ENCODE measurements around the gene CAPN15.

Gene CAPN15

DNA sequence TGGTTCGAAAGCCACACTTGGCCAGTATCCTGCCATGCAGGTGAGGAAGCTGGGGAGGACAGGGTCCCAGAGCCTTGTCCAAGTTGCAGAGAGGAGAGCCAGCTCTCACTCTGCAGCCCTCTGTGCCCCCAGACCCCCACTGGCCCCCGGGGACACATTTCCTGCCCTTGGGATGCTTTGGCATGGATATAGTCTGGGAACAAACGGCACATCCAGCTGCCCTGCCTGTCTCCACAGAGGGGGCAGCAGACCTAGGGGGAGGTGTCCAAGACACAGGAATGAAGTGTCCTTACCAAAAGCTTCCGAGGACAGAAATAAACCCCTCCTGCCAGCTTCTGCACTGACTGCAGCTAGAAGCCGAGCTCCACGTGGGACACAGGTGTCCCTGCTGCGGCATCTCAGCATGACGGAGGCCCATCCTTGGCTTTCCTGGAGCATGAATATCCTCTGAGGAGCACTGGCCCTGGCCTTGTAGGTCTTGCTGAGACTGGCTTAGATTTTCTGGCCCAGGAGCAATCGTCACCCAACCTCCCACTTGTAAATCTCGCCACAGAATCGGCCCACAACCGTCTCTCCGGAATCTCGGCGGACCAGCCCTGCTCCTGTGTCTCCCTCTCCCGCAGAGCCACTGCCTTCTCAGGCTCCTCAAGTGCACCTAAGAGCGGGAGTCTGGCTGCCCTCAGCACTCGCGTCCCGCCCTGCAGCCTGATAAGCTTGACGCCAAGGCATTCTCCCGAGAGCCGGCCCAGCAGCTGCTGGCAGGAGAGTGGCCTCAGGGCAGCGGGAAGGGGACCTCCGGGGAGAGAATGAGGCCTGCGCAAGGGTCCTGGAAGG is 1.1 kb upstream of the CAPN15 start:
- no peak for DNase-seq

DNA sequence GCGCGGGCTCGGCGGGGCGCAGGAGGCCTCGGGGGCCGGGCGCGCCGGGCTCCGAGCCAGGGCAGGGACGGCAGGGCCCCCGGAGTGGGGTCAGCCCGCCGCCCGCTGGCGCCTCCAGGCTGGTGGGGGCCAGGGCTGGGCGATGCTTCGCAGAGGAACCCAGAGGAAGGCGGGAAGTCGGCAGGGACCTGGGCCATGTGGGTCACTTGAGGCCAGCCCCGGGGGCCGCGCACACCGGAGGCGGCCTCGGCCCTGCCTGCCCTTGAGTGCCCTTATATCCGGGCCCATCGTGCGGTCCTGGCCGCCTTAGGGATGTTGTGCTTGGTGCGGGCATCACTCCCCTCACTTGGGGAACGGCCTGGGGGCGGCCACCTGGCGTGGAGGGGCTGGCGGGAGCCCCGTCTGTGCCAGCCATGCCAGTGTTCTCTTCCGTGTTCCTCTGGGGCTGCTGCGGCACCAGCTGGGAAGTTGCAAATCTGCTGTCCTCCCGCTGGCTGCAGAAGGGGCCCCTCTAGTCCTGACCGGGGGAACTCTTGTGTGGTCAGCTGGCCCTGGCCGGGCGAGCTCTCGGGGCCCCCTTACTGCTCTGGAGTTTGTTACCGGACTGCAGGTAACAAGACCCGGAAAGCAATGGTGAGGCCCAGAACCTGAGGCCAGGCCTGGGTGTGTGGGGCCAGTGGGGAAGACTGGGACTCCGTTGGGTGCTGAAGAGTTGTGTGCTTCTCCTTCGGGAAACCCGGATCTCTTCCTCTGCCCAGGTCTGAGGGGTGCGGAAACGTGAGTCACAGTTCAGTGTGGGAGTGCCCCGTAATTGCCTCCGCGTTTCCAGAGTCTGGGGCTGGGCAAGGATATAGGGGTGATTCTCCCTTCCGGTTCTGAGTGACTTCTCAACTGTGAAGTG is 849 bp downstream of the CAPN15 start:
- DNase-seq = no peak

DNA sequence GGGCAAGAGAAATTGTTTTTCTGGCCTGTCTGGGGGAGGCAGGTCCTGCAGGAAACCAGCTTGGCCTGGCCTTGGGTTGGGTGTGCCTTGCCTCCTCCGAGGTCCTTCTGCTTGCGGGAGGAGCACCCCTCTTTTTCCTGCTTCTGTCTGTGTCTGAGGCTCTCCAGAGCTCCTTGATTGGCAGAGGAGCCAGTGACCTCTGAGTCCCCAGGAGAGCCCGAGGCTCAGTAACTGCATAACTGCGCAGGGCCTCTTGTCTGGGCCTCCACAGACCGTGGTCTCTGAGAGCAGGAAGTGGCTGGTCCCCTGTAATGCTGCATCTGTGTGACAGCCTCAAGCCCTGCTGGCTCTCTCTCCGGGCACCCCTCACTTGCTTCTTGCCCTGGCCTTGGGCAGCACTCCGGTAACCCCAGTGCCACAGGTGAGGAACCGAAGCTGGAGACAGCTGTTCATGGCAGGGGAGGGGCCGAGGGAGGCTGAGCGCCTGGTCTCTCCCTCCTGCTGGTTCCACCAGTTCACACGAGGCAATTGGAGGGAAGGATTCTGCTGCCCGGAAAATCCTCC is 1.6 kb downstream of the CAPN15 start:
- no peak for DNase-seq

DNA sequence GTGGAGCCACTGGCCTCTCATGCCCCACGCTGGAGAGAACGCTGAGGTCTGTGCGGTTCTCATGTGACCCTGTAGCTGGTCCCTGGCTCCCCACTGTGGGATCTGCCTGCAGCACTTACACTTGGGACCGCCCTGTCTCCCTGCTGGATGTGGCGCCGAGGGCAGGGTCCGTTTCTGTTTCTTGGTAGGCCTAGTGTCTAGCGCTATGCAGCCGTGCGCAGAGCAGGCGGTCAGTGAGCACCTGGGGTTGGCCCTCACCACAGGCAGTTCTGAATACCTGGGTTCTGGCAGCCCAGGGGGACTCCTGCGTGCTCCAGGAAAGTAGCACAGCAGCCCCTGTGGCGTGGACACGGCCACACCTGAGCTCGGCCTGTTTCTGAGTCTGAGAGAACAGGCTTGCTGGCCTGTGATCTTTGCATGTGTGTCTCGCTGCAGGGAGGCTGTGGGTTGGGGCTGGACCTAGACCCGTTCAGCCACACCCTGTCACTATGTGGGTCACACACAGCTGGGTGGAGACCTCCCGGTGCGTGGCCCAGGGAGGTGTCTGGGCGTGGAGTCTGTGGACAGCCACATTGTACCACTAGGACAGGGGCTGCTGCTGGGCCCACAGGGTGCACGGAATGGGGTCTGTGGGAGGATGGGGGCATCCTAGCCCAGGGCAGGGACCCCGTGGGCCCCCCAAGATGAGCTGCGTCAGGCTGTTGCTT is 2.8 kb downstream of the CAPN15 start:
- no peak for DNase-seq

DNA sequence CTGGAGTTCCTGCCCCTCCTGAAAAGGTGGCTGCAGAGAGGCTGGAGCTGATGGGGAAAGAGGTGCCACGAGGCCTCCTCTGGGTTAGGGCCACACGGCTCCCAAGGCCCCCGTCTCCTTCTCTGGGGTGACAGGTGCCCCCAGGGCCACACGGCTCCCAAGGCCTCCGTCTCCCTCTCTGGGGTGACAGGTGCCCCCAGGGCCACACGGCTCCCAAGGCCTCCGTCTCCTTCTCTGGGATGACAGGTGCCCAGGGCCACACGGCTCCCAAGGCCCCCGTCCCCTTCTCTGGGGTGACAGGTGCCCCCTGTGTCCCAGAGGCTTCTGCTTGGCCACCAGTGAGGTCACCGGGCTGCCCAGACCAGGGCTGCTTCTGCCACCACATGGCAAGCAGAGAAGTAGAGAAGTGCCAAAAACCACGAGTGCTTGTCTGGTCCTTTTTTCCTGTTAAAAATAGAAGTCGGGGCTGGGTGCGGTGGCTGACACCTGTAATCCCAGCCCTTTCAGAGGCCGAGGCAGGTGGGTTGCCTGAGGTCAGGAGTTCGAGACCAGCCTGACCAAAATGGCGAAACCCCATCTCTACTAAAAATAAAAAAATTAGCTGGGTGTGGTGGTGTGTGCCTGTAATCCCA is 4.1 kb downstream of the CAPN15 start:
- DNase-seq = no peak

DNA sequence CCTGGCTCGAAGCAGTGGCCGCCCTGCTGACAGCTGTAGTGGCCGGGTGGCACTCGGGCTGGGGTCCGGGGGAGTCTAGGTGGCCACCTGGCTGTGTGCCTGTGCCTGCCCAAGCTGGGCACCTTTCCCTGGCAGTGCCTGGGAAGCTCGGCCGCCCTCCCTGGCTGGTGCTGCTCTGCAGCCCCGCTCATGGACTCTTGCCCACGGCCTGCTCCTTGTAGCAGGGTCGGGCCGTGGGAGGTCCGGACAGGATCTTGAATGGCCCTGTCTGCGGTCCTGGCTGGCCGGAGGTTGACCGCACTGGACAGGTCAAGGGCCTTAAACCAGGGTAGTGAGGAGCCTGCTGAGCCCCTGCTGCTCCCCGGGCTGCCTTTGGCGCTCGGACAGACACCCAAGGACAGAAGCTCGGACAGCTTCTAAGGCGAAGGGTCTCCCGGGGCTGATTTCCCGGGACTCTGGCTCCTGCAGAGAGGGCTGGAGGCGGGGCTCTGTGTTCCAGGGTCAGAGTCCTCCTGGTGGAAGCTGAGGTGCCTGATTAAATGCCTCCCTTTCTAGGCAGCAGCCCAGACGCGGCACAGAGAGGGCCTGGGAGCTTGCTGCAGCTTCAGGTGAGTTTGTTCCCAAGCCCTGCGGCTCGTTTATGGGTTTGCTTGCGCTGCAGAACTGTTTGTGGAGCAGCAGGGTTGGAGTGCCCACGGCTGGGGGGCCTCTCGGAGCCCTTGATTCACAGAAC is 6.0 kb downstream of the CAPN15 start:
- no peak for DNase-seq

DNA sequence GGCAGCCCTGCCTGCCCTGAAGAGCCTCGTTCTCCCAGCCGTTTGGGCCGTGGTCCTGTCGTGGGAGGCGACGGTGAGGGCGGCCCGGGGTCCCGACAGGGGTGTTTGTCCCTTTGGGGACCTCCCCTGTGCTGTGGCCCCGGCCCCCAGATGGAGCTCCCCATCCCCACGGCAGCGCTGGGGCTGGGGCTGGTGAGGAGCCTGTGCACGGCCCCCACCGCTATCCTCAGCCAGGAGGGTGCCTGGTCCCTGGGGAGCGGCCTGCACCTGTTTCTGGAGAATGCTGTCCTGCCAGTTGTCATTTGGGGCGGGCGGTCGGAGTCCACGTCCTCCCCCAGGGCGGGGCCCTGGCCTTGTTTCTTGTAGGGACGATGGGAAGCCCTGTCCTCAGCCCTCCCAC is 6.6 kb downstream of the CAPN15 start:
- no peak for DNase-seq

DNA sequence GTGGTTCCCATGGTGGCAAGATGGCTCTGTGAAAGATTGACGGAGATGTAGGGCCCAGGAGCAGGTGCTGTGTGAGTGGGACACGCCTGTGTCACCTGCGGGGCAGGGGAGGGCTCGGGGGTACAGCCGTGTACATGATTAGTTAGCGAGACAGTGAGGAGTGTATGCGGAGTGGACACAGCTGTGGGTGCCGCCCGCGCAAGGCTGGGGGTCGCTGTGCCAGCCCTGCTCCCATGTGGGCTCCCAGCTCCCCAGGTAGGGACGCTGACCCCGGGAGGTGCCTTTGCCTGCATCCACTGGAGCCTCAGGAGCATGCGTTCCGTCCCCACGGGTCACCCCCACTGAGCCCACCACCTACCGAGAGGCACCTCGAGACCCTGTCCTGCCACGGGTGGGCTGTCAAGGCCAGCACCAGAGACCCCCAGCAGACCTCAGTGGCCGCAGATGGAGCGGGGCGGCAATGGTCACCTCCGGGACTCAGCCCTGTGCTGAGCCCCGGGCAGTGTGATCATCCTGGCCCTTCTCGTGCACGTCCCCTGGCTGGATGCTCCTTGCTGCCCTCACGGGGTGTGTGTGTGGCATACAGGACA is 7.4 kb downstream of the CAPN15 start:
- no peak for DNase-seq

DNA sequence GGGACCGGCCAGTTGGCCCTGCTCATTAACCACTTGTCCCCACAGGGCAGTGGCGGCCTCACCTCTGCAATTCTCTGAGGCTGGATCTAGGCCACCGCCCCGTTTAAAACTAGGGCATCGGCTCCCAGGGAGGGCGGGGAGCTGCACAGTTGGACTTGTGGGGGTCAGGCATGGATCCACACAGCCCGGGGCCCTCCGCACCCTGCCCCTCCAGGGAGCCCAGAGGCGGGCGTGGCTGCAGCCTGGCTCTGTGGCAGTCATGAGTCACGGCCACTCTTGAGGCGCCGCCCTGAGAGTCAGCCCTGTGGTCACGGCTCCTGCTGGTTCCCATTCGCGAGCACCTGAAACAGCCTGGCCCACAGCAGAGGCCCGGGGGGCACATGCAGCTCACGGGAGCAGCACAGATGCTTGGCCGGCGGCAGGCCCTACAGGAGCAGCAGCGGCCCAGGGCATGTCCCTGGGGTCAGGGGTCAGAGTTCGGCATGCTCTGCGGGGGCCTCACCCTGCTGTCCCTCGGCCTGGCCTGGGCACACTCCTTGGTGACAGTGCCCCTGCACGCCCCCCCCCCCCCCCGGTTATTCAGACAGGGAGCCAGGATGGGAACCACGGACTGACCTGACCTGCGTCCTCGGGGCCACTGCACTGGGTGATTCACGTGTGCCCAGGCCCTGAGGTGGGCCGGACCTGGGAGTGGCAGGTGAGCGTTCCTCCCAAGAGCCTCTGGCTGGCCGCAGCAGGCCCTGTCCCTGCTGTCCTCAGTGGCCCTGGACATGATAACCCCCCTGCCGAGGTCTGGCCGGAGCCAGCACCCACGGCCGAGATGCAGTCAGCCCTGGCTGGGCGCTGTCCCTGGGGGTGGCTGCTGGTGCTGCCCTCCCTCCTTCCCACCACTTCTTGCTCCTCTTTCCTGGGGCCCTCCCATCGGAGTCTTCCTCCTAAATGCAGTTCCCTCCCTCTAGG is 8.2 kb downstream of the CAPN15 start:
- DNase-seq = no peak

DNA sequence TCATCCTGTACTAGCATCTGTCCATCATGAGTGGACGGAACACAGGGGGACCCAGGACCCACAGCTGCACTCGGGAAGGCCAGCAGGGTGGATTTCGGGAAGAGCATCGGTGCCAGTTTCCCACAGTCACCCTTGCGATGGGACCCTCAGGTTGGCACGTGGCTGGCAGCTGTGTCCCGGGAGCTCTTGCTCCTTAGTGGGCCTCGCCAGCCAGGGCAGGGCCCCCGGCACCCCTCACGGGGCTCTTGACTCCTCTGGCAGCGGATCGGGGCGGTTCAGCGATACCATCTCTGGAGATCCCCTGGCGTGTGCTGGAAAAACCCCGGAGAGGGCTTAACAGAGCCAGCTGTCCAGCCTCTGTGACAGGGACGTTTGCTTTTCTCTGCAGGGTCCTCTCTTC is 9.2 kb downstream of the CAPN15 start:
- DNase-seq = no peak

DNA sequence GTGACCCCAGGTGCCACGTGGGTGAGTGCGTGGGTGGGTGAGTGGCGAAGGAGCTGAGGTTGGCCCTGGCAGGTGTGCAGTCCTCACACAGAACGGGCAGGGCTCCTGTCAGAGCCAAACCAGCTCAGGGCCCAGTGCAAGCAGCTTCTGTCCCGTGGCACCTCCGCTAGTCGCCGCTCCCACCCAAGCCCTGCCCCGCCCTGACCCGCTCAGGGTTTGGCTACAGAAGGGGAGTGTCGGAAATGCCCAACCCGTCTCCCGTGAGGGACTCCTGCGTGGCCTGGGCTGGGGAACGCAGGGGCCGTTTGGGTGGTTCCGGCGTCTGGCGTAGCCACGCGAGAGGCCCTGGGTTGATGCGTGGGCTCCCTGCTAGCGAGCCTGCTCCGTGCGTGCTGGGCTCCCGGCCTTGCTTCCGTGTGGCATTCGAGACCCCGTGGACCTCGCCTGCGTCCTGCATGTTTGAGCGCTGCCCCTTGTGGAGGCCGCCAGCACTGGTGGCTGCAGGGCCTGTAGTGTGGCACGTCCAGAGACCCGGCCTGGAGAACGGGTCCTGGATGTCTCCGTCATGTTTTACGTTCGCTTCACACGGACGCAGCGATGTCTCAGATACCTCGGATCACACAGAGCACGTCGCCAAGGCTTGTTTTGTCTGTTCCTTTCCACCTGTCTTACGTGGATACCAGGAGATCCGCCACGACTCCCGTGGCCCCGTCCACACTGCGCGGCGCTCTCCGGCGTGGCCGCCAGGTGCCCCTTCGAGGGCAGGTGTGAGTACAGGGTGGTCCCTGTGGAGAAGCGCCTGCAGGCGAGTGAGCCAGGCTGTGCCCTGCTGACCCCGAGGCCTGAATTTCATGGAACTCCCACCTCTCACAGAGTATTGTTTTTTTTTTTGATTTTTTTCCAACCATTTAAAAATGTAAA is 10.2 kb downstream of the CAPN15 start:
- no peak for DNase-seq

DNA sequence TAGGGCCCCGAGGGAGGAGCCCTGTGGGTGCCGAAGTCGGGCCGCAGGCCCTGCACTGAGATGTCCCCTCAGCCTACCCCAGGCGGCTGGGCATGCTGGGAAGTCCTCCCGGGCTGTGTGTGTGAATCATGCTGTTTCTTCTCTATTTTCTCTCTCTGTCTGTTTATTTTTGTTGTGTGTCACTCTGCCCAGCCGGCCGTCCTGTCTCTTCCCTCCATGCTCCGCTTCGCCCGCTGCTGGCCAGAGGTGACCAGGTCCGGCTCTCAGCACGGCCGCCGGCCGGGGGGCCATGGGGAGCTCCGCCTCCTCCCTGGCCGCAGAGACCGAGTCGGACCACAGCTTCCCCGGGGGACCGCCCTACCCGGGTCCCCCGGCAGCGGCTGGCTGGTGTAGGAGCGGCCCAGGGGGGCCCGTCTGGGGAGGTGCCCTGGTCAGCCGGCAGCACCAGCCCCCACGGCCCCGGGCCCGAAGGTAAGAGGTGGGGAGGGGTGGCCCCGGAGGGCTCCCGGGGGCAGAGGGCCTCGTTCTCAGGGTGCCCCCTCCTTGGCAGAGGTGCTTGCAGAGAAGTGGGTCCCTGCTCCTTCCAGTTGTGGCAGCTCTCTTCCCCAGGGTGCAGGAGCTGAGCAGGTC is 12.5 kb downstream of the CAPN15 start:
- DNase-seq = no peak

DNA sequence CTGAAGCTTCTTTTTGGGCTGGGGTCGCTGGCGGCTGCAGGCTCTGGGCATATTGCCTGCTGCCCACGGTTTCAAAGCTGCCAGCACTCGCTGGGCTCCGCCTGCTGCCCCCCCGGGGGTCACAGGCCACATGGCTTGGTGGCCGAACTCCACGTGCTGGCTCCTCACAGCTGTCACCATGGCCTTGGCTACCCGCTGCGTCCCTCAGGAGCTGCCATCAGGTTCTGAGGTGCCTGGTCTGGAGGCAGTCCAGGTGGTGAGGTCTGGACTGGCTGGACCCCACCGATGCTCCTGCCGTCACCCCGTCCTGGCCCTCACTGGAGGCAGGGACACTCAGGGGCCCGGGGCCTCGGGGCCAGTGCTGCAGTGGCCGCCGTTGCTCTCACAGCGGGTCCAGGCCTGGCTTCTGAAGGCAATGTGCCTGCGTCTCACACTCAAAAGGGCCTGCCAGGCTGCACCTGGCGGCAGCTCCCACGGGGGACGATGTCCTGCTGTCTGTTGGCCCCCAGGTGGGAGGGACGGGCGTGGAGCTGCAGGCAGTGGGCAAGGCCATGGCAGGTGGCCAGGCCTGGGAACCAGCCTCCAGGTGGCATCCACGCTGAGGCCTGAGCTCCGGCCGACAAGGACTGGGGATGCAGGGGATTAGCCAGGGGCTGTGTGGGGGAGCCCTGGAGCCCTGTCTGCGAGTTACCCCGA is 13.3 kb downstream of the CAPN15 start:
- no peak for DNase-seq

DNA sequence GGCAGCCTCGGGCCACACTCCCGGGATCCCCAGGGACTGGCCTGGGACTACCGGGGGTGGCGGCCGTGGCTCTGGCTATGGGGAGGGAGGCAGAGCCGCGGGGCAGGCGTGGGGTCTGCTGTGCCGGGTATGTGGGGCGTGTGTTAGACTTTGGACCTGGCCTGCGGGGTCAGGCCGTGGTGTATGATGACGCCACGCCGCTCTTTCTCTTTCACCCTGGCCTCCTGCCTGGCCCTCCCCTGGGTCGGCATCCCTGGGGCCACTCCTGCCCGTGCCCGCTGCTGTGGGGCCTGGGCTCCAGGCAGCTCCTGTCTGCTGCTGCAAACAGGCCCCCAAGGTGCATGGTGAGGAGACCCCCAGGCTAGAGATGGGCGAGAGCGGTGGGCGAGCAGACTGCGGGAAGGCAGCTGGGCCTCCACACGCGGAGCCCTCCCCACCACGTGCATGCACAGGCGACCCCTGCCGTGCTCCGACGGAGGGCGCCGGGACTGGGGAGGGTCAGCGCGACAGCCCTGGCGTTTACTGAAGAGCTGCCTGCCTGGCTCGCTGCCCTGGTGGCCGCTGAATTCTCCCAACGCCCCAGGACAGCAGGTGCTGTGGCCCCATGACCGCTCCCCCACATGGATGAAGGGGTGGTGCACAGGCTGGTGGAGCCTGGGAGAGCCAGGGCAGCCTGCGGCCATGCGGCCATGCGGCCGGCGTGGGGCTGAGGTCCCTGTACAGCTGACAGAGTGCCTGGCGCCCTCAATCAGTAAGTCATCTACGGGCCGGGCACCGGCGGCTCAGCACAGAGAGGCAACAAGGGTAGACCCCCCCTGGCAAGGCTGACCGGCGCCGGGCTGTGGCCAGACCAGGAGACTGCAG is 16.0 kb downstream of the CAPN15 start:
- no peak for DNase-seq

DNA sequence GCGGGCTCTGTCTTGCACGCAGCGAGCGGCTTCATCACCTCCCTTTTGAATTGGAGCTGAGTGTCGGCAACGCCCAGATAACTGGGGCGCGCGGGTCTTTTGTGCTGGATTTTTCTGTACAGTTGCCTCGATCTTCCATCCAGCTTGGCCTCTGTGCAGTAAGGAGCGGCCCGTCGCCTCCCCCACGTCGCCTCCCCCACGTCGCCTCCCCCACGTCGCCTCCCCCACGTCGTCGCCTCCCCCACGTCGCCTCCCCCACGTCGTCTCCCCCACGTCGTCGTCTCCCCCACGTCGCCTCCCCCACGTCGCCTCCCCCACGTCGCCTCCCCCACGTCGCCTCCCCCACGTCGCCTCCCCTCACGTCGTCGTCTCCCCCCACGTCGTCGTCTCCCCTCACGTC is 17.0 kb downstream of the CAPN15 start:
- no peak for DNase-seq

DNA sequence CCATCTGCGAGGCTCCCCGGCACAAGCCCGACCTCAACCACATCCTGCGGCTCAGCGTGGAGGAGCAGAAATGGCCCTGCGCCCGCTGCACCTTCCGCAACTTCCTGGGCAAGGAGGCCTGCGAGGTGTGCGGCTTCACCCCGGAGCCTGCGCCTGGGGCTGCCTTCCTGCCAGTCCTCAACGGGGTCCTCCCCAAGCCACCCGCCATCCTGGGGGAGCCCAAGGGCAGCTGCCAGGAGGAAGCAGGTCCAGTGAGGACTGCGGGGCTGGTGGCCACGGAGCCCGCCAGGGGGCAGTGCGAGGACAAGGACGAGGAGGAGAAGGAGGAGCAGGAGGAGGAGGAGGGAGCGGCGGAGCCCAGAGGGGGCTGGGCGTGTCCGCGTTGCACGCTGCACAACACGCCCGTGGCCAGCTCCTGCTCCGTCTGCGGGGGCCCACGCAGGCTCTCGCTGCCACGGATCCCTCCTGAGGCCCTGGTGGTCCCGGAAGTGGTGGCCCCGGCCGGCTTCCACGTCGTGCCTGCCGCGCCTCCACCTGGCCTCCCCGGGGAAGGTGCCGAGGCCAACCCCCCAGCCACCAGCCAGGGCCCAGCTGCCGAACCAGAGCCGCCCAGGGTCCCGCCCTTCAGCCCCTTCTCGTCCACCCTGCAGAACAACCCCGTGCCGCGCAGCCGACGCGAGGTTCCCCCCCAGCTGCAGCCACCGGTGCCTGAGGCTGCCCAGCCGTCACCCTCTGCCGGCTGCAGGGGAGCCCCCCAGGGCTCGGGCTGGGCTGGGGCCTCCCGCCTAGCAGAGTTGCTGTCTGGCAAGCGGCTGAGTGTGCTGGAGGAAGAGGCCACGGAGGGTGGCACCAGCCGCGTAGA is 19.6 kb downstream of the CAPN15 start:
- no peak for DNase-seq

Data from NCI-H510A treated with DMSO at 0.1 percent for 48 hours (cell line).